Psoas muscle (tissue), 8 donors: ENCODE data around the gene CFAP74. TPM values are rescaled to one million over a fixed set of nuclear protein-coding genes. Genes with fewer than 3 reads are reported as not detected.
"Not testable (repeated sequence)": the region's sequence is repeated elsewhere in the genome, so short reads cannot be mapped to it uniquely, and the experiment has no call there.

Experiments used
- ATAC-seq, 4 donors: fragments of 200-7000 bp; cut with Tn5 transposase; one replicate each; pipeline ENCODE4 v1.9.1; 2020; ENCODE audit warnings: moderate library complexity in 3 of 4, mild to moderate bottlenecking in 2 of 4
- DNase-seq, 2 donors: peaks; one replicate each; pipeline ENCODE4 v3.0.0-alpha.2; 2020
- H3K27ac ChIP-seq: fragments of 200-600 bp; one replicate; pipeline ENCODE4 v1.8.0; 2022
- H3K27me3 ChIP-seq, 3 donors: fragments of 200-600 bp in 1 of 3; one replicate each; pipeline versions ENCODE4 v1.6.1 to v1.8.0; 2013 to 2022; ENCODE audit warnings: low read length in 2 of 3, mild to moderate bottlenecking in 2 of 3, moderate library complexity in 1 of 3; ENCODE audit not compliant: insufficient read depth in 3 of 3
- H3K36me3 ChIP-seq, 2 donors: fragments of 200-600 bp in 1 of 2; one replicate each; pipeline versions ENCODE4 v1.6.1 to v1.8.0; 2013 to 2022; ENCODE audit warnings: low read depth in 1 of 2, mild to moderate bottlenecking in 1 of 2, moderate library complexity in 1 of 2; ENCODE audit not compliant: insufficient read depth in 1 of 2
- H3K4me1 ChIP-seq: fragments of 200-600 bp; one replicate; pipeline ENCODE4 v1.8.0; 2022
- H3K4me3 ChIP-seq: fragments of 200-600 bp; one replicate; pipeline ENCODE4 v1.8.0; 2022; ENCODE audit warnings: mild to moderate bottlenecking
- H3K9me3 ChIP-seq: fragments of 200-600 bp; one replicate; pipeline ENCODE4 v1.8.0; 2022
- CTCF ChIP-seq: fragments of 200-600 bp; IDR thresholded peaks from one replicate; pipeline ENCODE4 v1.8.0; 2022; ENCODE audit warnings: antibody characterized with exemption
- WGBS, 3 donors: extraction: QIAGEN DNeasy Blood & Tissue Kit; methylation state at CpG; one replicate each; pipeline versions ENCODE4 v1.1.6 to v1.1.7; 2013; 5-methylcytosine and 5-hydroxymethylcytosine counted together
- intact Hi-C, 2 donors: fragments of 100-400 bp; cut with DNase I; formaldehyde crosslinking; loops; one replicate each; pipeline versions ENCODE4 v1.11.0 to v1.14.2; 2022
- polyA plus RNA-seq, 3 donors: library from polyadenylated mRNA; stranded (reverse); fragments of 200-250 nt; gene quantifications; one replicate each; pipeline ENCODE4 v1.2.3, GENCODE V29; 2013
- total RNA-seq, 4 donors: library from RNA; stranded (reverse); fragmentation: NEBNext Ultra II Directional in 2 of 4; extraction: Animal tissue kit (Norgen Biotek cat#: 25700) in 2 of 4; gene quantifications; one replicate each; pipeline versions ENCODE4 v1.2.1 to v1.2.4, GENCODE V29; 2021 to 2023
- donor health status: healthy with polysubstance abuse.
- donor health status: DM: no; HTN: no; CAD: no; lungs with moderate emphysema.
- donor health status: Bipolar disorder and iron deficiency.
- donor health status: healthy.
- donor health status: DM: yes; HTN: yes; CAD: no.
- donor health status: DM: no; HTN: no; CAD: no.
- donor health status: DM: no; HTN: no; CAD: no.
- donor health status: DM: yes; HTN: yes; CAD: no.

CFAP74 gene
- total and polyA plus RNA-seq, 7 donors = 0.01 to 0.05 TPM; not detected in 5

DNA sequence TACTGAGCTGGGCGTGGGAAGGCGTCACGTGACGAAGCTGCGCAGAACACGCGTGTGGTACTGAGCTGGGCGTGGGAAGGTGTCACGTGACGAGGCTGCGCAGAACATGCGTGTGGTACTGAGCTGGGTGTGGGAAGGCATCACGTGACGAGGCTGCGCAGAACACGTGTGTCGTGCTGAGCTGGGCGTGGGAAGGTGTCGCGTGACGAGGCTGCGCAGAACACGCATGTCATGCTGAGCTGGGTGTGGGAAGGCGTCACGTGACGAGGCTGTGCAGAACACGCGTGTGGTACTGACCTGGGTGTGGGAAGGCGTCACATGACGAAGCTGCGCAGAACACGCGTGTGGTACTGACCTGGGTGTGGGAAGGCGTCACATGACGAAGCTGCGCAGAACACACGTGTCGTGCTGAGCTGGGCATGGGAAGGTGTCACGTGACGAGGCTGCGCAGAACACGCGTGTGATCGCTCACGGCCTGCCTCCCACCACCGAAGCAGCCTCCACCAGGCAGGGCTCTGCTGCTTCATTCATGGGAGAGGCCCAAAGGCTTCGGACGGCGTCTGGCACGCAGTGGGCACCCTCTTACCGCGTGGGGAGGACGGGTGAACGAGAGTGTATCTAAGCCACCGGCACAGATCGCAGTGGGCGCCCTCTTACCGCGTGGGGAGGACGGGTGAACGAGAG is 24.0 kb downstream of the CFAP74 start:
- Histone ChIP-seq H3K4me1 (no peaks in the 10 kb centered on the region), H3K36me3 (no peaks in the 10 kb centered on the region), H3K9me3 (no peaks in the 10 kb centered on the region), H3K27me3 (peaks cover 0 to 14% (median 5%) of the 10 kb centered on the region in 3 donors), H3K4me3 (no peak overlapping the region), H3K27ac (no peak overlapping the region)
- no peak for DNase-seq
- intact Hi-C loops = no loop called here
- 94 to 96% (median 95%) methylated on average over 52 to 61 of the region's 61 CpGs for WGBS, 3 donors
- ATAC-seq = no peak
- no peak for TF ChIP-seq CTCF

- H3K36me3 ChIP-seq, ATAC-seq, H3K4me1 ChIP-seq, H3K4me3 ChIP-seq, DNase-seq, intact Hi-C loops, H3K27ac ChIP-seq, H3K9me3 ChIP-seq: not testable (repeated sequence)
- WGBS, 3 donors = 90 to 91% (median 90%) methylated on average over 45 to 49 of the region's 51 CpGs
- peaks cover 0 to 20% (median 9%) of the 10 kb centered on the region in 3 donors for H3K27me3 ChIP-seq
Observed at GRCh38 chr1:1978690-1979481, 24.7 kb downstream of the CFAP74 start.

GRCh38 chr1:1978108-1978507 is 25.5 kb downstream of the CFAP74 start:
- Histone ChIP-seq H3K27me3 (peaks cover 0 to 26% (median 9%) of the 10 kb centered on the region in 3 donors), H3K36me3 (no peaks in the 10 kb centered on the region), H3K9me3 (no peaks in the 10 kb centered on the region), H3K4me3 (no peak overlapping the region), H3K4me1 (no peaks in the 10 kb centered on the region), H3K27ac (no peak overlapping the region)
- DNase-seq (no peak), ATAC-seq (no peak)
- intact Hi-C loops = no loop called here
- no peak for TF ChIP-seq CTCF
- 66 to 86% (median 82%) methylated on average over 11 of the region's 11 CpGs for WGBS, 3 donors

DNA sequence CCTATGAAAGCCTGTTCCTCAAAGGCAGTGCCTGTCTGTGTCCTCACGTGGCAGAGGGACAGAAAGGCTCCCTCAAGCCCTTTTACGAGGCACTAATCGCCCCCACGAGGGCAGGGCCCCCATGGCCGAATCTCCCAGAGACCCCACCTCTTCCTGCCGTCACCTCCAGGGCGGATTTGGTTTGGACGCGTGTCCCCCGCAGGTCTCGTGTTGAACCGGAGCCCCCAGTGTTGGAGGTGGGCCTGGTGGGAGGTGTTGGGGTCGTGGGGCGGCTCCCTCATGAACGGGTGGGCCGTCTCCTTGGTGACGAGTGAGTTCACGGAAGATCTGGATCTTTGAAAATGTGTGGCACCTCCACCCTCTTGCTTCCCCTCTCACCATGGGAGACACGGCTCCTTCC is 27.6 kb downstream of the CFAP74 start:
- Histone ChIP-seq H3K27ac (no peak overlapping the region), H3K27me3 (peaks cover 0 to 42% (median 9%) of the 10 kb centered on the region in 3 donors), H3K4me3 (no peak overlapping the region), H3K9me3 (no peaks in the 10 kb centered on the region), H3K36me3 (no peaks in the 10 kb centered on the region), H3K4me1 (no peaks in the 10 kb centered on the region)
- 70 to 72% (median 71%) methylated on average over 19 of the region's 19 CpGs for WGBS, 3 donors
- no peak for ATAC-seq
- TF ChIP-seq CTCF = no peak
- no peak for DNase-seq
- intact Hi-C loops = no loop called here

- DNase-seq (no peak), ATAC-seq (no peak)
- 64 to 72% (median 70%) methylated on average over 14 of the region's 14 CpGs for whole genome bisulfite sequencing, 3 donors
- Histone ChIP-seq H3K4me3 (no peak overlapping the region), H3K27me3 (peaks cover 0 to 42% (median 9%) of the 10 kb centered on the region in 3 donors), H3K36me3 (no peaks in the 10 kb centered on the region), H3K9me3 (no peaks in the 10 kb centered on the region), H3K4me1 (no peaks in the 10 kb centered on the region), H3K27ac (no peak overlapping the region)
- intact Hi-C loops = no loop called here
- no peak for TF ChIP-seq CTCF
Observed at GRCh38 chr1:1975535-1975934, 28.1 kb downstream of the CFAP74 start.
